ENCODE data around the gene LMO4. TPM values are rescaled to one million over a fixed set of nuclear protein-coding genes. Genes with fewer than 3 reads are reported as not detected.
A peak's percentile ranks its signal among the peaks of the same experiment; 100 is the strongest.

The LMO4 gene
- total and polyA plus RNA-seq, 2 of the 13 experiments (the other 11 are each of a cell fraction or from before 2014, with no cell fraction given) = 19.3 to 49.9 TPM

- TF ChIP-seq KLF11 (CRISPR knock-in tag; IDR thresholded peaks at IDR 0.05) (no peak), U2AF1 (optimal IDR thresholded peaks at IDR 0.05; ENCODE audit: low read depth, low read length) (no peak), ISX (CRISPR knock-in tag; conservative IDR thresholded peaks at IDR 0.05) (no peak), ZNF691 (CRISPR knock-in tag; IDR thresholded peaks at IDR 0.05; ENCODE audit: borderline replicate concordance, low read depth) (no peak), ETS1 (CRISPR knock-in tag; IDR thresholded peaks at IDR 0.05) (no peak), ZNF607 (CRISPR knock-in tag; IDR thresholded peaks at IDR 0.05; ENCODE audit: borderline replicate concordance) (no peak), PBX2 (CRISPR knock-in tag; IDR thresholded peaks at IDR 0.05) (no peak), ZNF432 (CRISPR knock-in tag; IDR thresholded peaks at IDR 0.05; ENCODE audit: borderline replicate concordance) (no peak), ZNF264 (CRISPR knock-in tag; IDR thresholded peaks at IDR 0.05) (no peak), FOXA1 (IDR thresholded peaks at IDR 0.05) (no peak), FOXA1 (CRISPR knock-in tag; IDR thresholded peaks at IDR 0.05) (peak; percentile 63), ZNF275 (CRISPR knock-in tag; IDR thresholded peaks at IDR 0.05; ENCODE audit: borderline replicate concordance) (no peak), LBX2 (CRISPR knock-in tag; IDR thresholded peaks at IDR 0.05; ENCODE audit: borderline replicate concordance) (no peak), ZBTB33 (CRISPR knock-in tag; IDR thresholded peaks at IDR 0.05) (peak; percentile 98), ZNF549 (CRISPR knock-in tag; IDR thresholded peaks at IDR 0.05) (no peak), ZNF44 (CRISPR knock-in tag; IDR thresholded peaks at IDR 0.05) (no peak), ZNF746 (CRISPR knock-in tag; IDR thresholded peaks at IDR 0.05) (peak; percentile 55; the same call in 1 of the 2 replicates), SNRNP70 (IDR thresholded peaks at IDR 0.05; ENCODE audit: low read depth, low read length) (no peak), CREB1 (IDR thresholded peaks at IDR 0.05) (no peak), CREB1 (CRISPR knock-in tag; IDR thresholded peaks at IDR 0.05) (no peak), FOSL2 (CRISPR knock-in tag; IDR thresholded peaks at IDR 0.05) (no peak), RORA (CRISPR knock-in tag; IDR thresholded peaks at IDR 0.05) (no peak)
Measured at GRCh38 chr1:87331365-87332241, 2.9 kb downstream of the LMO4 start (continued).
